Right ventricle myocardium inferior (tissue), 1 donor: ENCODE data around the gene BEST4. TPM values are rescaled to one million over a fixed set of nuclear protein-coding genes. Genes with fewer than 3 reads are reported as not detected.
"Not testable (repeated sequence)": the region's sequence is repeated elsewhere in the genome, so short reads cannot be mapped to it uniquely, and the experiment has no call there.

Source experiments
- ATAC-seq: fragments of 200-7000 bp; cut with Tn5 transposase; one replicate; pipeline ENCODE4 v1.9.1; 2020; ENCODE audit warnings: mild to moderate bottlenecking, moderate library complexity
- DNase-seq: peaks from one replicate; pipeline ENCODE4 v3.0.0; 2021; ENCODE audit errors: missing footprints
- intact Hi-C: fragments of 100-400 bp; cut with DNase I; formaldehyde crosslinking; loops from one replicate; pipeline ENCODE4 v1.11.0; 2022
- total RNA-seq: library from RNA; stranded (reverse); fragmentation: NEBNext Ultra II Directional; extraction: Animal tissue kit (Norgen Biotek cat#: 25700); gene quantifications from one replicate; pipeline ENCODE4 v1.2.1, GENCODE V29; 2021
- donor health status: DM: no; HTN: yes; CAD: no; lungs with severe emphysema.

The BEST4 gene
- total RNA-seq, 1 donor from 2014 or later: not detected

DNA sequence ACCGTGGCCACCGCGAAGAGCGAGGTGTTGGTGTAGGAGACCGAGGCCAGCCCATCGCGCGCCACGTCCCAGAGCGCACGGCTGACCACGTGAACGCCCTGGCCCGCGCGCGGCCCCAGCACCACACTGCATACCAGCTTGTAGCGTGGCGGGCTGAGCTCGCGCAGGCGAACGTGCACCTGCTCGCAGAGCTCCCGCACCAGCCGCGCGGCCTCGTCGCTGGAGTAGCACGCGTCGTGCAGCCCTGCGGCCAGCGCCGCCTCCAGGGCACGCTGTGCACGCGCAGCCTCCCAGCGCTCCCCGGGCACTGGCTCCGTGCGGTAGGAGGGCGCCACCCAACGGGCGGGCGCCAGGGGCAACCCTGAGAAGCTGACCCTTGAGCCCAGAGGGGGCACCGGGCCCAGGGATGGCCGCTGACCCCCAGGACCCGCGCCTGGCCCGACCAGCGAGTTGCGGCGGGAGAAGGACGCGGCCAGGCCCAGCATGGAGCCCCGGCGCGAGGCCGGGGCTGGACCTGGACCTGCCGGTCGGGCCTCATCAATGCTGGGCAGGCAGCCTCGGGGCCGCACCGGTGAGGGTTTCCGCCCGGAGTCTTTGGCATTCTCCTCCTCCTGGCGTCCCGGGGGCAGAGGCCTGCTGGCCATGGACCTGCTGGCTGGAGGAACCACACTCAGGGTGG is 18.2 kb upstream of the BEST4 start:
- intact Hi-C loops: loop anchor here (10.0 kb wide), 1 partner anchor 779 kb away; the partner anchor contains the start of gene NASP

DNA sequence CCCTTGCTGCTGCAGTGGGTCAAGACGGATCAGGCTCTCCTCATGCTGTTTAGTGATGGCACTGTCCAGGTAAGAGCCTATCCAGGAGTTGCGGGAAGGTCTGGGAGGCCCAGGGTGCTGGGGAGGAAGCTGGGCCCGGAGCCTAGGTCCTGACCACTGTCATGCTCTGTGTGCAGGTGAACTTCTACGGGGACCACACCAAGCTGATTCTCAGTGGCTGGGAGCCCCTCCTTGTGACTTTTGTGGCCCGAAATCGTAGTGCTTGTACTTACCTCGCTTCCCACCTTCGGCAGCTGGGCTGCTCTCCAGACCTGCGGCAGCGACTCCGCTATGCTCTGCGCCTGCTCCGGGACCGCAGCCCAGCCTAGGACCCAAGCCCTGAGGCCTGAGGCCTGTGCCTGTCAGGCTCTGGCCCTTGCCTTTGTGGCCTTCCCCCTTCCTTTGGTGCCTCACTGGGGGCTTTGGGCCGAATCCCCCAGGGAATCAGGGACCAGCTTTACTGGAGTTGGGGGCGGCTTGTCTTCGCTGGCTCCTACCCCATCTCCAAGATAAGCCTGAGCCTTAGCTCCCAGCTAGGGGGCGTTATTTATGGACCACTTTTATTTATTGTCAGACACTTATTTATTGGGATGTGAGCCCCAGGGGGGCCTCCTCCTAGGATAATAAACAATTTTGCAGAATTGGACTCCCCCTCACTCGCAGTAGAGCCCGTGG is 17.5 kb upstream of the BEST4 start:
- intact Hi-C loops: loop anchor here (10.0 kb wide), 1 partner anchor 779 kb away; the partner anchor contains the start of gene NASP
- DNase-seq: peak; percentile 46
- no peak for ATAC-seq

More for the DNA sequence above, 18.2 kb upstream of the BEST4 start:
- DNase-seq (peak; percentile 61), ATAC-seq (no peak)

DNA sequence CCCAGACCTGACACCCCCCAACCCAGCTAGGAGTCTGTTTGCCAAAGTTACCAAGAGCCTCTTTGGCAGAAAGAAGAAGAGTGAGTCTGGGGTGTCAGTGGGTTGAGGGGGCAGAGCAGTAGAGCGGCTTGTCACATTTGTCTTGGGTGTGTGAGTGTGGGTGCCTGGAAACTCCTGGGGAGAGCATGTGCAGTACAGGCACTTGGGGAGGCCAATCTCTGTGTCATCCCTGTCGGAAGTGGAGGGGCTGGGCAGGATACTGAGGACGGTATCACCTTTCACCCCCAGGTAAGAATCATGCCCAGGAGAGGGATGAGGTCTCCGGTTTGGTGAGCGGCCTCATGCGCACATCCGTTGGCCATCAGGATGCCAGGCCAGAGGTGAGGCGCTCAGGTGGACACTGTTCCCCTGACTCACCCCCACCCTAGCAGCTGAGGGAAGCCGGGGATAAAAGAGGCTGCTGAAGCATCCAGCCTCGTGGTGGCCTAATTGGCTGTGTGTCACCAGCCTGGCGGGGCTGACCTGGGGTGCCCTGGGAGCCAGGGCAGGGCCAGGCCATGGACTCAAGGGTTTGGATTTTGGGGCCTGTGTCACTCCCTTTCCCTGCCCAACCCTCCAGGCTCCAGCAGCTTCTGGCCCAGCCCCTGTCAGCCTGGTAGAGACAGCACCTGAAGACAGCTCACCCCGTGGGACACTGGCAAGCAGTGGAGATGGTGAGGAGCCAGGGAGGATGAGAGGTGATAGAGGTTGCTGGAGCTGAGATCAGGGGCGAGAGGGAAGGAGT is 15.5 kb upstream of the BEST4 start:
- ATAC-seq: no peak
- DNase-seq: peak; percentile 33
- intact Hi-C loops: loop anchor here (10.0 kb wide), 1 partner anchor 781 kb away; the partner anchor contains the start of gene NASP

DNA sequence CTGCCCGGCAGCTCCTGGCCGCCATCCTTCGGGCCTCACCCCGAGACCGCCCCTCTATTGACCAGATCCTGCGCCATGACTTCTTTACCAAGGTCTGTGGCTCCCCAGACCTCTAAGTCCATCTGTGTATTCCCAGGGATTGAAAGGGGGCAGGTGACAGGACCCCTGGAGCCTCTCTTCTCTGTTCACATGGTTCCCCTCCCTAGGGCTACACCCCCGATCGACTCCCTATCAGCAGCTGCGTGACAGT is 15.0 kb upstream of the BEST4 start:
- intact Hi-C loops: loop anchor here (10.0 kb wide), 1 partner anchor 782 kb away; the partner anchor contains the start of gene NASP
- ATAC-seq: no peak
- no peak for DNase-seq

DNA sequence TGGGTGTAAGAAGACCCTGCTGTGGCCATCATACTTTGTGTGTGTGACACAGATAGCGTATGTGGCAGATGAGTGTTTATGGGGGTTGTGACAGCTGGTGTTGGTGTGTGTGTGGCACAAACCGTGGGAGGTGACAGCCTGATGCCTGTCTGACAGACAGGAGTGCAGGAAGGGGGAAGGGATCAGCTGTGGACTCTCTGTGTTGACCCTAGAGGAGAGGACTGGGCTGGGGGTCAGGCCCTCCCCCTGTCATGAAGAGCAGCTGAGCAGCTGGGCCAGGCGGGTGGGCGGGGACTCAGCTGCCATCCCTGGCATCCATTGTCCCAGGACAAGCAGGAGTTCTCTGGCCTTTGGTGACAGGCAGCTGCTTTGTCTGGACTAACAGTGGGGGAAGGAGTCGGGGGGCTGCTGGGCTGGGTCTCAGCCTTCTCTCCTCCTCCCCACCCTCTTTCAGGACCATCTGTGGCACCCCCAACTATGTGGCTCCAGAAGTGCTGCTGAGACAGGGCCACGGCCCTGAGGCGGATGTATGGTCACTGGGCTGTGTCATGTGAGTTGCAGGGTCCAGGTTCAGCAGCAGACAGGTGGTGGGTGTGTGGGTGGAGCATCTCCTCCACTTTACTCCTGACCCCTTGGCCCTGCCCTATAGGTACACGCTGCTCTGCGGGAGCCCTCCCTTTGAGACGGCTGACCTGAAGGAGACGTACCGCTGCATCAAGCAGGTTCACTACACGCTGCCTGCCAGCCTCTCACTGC is 14.5 kb upstream of the BEST4 start:
- DNase-seq: peak; percentile 69
- ATAC-seq: no peak
- intact Hi-C loops: loop anchor here (10.0 kb wide), 1 partner anchor 782 kb away; the partner anchor contains the start of gene NASP

DNA sequence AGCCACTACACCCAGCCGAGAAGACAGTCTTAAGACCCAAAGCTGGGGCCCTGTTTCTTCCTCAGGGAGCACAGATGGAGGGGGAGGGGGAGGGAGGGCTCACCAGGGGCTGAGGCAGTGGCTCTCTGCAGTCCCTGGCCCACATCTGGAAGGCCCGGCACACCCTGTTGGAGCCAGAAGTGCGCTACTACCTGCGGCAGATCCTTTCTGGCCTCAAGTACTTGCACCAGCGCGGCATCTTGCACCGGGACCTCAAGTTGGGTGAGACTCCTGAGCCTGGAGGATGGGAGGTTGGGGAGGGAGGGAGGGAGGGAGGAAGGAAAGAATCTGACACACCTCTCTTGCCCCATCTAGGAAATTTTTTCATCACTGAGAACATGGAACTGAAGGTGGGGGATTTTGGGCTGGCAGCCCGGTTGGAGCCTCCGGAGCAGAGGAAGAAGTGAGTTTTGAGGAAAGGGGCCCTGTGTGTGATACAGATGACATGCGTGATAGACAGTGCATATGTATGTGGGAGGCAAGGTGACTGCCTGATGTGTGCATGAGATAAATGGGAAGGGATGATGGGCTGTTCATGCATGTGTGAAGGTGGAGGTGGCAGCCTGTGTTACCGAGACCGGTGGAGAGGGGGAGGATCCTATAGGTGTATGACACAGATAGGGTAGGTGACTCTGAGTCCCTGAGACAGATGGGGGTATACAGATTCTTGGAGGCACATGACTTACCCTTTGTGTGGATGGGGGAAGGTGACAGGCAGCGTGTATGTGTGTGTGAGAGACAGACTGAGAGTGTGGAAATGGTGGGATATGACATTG is 13.7 kb upstream of the BEST4 start:
- no peak for ATAC-seq
- intact Hi-C loops: loop anchor here (2.0 to 10.0 kb wide), 2 partner anchors 17 to 783 kb away; partner anchors contain the start of gene NASP
- peak; percentile 72 for DNase-seq

DNA sequence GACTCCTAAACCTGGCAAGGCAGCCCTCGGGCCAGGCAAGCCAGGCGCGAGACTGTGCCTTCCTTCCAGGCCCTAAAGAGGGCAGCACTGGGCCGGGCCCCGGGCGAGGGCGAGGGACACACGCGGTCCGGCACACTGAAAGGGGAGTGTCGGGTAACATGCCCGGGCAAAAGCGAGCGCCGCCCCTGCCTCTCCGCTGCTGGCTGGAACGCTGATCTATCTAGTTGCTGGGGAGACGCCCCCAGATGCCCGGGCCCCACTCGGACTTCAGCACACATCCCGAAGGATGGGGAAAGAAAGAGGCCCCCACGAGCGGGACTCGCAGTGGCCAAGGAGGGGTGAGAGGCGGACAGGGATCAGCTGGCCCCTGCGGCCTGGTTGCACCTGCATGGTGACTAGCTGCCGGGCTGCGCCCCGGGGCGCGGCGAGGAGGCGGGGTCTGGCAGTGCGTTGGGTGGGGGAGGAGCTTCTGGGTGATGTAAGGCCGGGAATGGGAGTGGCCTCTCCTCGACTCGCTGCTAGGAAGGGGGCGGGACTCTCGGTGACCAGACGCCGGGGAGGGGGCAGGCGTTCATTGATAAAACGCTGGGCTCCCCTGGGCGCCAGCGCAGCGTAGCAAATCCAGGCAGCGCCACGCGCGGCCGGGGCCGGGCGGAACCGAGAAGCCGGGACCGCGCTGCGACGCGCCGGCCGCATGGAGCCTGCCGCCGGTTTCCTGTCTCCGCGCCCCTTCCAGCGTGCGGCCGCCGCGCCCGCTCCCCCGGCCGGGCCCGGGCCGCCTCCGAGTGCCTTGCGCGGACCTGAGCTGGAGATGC is 12.0 kb upstream of the BEST4 start, which contains the start of gene PLK3:
TSS of gene PLK3 (plus strand) at position 608 of the 815 bp plus-strand sequence. CDS start at position 695, 87 bp downstream.
- DNase-seq (peak; percentile 99), ATAC-seq (peak; percentile 96)
- intact Hi-C loops: loop anchor here (2.0 to 10.0 kb wide), 2 partner anchors 19 to 785 kb away; partner anchors contain the start of gene NASP

DNA sequence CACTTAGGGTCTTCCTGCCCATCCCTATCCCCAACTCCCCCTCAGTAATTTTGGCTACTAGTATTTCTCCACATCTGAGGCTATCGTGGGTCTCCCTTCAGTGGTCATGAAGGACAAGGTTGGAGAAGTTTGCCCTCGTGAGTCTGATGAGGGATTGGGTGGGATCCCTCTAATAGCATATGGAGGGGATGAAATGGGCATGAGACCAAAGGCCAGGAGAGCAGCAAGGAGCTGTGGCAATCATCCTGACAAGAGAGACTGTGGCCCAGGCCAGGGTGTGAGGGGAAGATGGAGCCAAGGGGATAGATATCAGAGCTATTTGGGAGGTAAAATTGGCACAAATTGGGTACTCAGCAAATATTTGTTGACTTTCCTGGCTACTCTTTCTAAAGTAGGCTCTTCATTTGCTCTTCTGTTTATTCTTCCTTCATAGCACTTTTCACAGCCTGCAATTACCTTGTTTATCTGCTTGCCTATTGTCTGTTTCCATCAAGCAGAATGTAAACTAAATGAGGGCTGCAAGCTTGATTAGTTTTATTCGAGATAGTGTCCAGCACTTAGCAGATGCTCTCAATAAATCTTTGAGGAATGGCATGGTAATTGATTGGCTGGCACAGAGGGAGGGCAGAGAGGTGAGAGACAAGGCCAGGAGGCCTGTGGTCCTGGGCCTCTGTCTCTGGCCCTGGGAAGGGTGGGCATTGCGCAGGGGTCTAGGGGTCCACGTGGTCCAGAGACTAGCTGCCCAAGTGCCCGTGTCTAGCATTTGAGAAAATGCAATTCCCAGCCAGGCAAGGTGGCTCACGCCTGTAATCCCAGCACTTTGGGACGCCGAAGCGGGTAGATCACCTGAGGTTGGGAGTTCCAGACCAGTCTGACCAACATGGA is 10.8 kb upstream of the BEST4 start:
- DNase-seq: peak; percentile 64
- intact Hi-C loops: no loop called here
- ATAC-seq: no peak

DNA sequence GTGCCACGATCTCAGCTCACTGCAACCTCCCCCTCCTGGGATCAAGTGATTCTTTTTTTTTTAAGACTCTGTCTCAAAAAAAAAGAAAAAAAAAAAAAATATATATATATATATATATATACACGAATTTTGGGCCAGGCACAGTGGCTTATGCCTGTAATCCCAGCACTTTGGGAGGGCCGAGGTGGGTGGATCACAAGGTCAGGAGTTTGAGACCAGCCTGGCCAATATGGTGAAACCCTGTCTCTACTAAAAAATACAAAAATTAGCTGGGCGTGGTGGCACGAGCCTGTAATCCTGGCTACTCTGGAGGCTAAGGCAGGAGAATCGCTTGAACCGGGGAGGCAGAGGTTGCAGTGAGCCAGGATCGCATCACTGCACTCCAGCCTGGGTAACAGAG is 9.9 kb upstream of the BEST4 start:
- peak; percentile 28 for DNase-seq
- ATAC-seq, intact Hi-C loops: not testable (repeated sequence)

DNA sequence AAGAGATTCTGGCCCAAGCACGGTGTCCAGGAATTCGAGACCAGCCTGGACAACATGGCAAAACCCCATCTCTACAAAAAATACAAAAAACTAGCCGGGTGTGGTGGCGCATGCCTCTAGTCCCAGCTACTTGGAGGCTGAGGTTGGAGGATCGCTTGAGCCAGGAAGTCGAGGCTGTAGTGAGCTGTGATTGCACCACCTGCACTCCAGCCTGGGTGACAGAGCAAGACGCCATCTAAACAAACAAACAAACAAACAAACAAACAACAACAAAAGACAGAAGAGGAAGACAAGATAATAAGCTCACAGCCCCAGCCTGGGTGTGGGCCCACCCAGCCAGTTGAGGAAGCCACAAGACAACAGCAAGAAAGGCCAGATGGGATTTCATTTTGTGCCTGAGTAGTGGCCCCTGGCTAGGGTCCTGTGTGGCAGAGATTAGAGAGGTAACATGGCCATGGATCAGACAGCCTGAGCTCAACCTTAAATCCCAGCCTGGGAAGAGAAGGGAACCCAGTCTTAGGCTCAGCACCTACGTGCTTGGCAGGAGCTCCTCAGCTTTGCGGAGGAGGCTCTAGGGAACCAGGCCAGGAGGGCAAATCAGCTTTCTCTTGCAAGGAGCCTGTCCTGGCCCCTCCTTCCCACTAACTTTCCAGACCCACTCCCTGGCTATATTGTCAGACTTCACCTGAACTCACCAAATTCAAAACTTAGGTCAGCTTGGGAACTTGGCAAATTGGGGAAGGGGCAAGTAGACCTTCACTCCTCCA is 4.9 kb upstream of the BEST4 start:
- DNase-seq: no peak
- intact Hi-C loops: no loop called here
- ATAC-seq: no peak

DNA sequence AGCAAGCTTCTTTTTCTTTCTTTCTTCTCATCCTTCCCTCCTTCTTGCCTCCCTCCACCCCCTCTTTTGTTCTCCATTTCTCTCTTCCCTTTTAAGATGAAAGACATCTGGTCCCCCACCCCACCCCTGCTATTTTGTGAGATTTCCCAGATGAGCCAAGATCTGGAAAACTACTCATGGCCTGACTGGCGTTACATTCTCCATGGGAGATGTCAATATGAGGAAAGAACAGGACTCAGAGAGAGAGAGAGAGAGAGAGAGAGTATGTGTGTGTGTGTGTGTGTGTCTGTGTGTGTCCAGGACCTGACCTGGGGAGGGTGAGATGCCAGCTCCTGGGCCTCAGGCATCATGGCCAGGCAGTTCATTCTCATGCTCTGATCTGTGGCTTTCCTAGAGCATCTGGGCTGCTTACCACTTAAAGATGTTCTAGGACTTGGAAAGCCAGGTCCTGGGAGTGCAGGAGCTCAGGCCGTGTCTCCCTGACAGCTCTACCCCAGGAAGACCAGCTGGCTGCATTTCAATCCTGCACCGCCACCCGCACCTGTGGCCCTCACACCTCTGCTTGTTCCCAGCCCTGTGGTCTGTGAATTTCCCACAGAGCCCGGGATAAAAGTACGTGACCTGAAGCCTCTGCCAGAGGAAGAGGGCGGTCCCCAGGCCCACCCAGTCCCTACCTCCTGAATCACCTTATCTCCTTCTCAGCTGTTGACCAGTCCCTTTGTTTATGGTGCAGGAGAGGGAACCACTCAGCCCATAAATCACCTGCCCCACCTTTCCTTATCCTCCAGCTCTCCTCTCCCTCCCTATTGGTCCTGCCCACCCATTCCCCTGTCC is 3.2 kb upstream of the BEST4 start:
- intact Hi-C loops: no loop called here
- no peak for DNase-seq
- no peak for ATAC-seq

DNA sequence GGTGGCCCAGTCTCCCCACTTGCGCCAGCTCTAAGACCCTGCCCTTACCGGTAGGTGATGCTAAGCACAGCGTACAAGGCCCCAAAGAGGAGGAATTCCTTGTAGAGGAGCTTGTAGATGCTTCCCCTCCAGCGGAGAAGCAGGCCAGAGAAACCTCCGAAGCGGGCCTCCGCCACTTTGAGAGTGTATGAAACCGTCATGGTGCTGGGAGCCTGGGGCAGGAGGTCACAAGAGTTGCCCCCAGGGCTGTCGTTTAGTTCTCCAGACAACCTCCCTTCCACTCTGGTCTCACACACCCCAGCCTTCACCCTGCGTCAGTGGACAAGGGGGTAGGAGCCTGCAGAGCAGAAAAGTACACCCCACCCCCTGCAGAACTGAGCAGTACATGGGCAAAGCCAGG is 464 bp downstream of the BEST4 start:
- ATAC-seq: no peak
- DNase-seq: no peak
- intact Hi-C loops: no loop called here

DNA sequence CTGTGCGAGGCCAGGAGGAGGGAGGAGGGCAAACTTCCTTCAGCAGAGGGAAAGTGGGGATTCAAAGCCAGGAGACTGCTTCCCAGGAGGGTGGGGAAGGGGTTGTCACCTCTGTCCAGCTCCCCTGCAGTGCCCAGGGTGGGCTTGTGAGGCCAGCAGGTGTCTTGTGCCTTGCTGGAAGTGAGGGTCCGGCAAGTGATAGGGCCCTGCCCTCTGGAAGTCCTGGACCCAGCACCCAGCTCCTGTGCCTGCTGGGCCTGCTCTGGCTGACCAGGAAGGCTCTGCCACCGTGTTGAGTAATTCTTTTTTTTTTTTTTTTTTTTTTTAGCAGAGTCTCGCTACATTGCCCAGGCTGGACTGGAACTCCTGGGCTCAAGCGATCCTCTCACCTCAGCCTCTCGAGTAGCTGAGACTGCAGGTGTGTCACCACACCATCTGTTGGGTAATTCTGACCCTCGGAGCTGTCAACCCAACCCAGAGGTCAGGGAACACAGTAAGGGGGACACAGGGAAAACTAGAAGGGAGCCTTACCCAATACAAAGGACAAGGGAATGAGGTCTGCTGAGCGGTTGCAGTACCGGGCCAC is 1.0 kb downstream of the BEST4 start:
- intact Hi-C loops: no loop called here
- DNase-seq: no peak
- ATAC-seq: no peak

DNA sequence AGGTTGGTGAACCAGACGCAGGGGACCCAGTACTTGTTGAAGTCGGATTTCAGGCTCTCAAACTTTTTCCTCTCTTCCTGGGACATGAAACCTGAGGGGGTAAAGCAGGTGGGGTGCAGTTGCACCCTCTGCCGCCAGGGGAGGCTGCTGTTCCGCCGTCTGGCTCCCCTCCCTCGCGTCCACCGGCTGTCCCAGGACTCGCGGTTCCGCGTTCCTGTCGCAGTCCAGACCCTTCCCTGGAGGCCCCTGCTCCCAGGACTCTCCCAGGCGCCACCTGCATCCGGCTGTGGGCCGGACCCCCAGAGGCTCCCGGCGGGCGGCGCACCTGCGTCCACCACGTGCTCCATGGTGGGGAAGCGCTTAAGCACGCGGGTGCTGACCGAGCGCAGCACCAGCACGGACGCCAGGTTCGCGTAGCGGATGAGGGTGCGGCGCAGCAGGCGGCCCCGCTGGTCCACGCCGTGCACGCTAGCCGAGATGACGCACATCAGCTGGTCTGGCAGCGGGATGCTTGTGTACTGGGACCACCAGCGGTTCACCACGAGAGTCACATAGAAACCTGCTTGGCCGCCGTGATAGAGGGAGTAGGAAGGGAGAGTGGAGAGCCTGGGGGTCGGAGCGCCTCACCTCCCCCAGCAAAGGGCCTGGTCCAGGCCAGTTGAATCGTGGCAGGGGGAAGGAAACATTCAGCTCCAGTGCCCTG is 1.7 kb downstream of the BEST4 start:
- DNase-seq (peak; percentile 86), ATAC-seq (peak; percentile 63)
- intact Hi-C loops: no loop called here
